ENCODE results near the gene CHPF2. TPM values are rescaled to one million over a fixed set of nuclear protein-coding genes. Genes with fewer than 3 reads are reported as not detected.

Gene CHPF2, protein sequence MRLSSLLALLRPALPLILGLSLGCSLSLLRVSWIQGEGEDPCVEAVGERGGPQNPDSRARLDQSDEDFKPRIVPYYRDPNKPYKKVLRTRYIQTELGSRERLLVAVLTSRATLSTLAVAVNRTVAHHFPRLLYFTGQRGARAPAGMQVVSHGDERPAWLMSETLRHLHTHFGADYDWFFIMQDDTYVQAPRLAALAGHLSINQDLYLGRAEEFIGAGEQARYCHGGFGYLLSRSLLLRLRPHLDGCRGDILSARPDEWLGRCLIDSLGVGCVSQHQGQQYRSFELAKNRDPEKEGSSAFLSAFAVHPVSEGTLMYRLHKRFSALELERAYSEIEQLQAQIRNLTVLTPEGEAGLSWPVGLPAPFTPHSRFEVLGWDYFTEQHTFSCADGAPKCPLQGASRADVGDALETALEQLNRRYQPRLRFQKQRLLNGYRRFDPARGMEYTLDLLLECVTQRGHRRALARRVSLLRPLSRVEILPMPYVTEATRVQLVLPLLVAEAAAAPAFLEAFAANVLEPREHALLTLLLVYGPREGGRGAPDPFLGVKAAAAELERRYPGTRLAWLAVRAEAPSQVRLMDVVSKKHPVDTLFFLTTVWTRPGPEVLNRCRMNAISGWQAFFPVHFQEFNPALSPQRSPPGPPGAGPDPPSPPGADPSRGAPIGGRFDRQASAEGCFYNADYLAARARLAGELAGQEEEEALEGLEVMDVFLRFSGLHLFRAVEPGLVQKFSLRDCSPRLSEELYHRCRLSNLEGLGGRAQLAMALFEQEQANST
- total RNA-seq (10 to 100 TPM; 19.3 to 36.2 (median 28.5) TPM), polyA plus RNA-seq (10 to 100 TPM in 1 of 2 donors, 1 to 10 TPM in 1; 8.4 to 18.8 TPM)
- long read RNA-seq, donor 1, transcript CHPF2-201 (4 exons, 3,978 nt), result major isoform, 43 of 77 reads
- long read RNA-seq, donor 1, partial matches to known transcripts, result 18 of 77 reads
- long read RNA-seq, donor 1, other reads (novel, unspliced or antisense), result 16 of 77 reads
- long read RNA-seq, donor 2, transcript CHPF2-201 (4 exons, 3,978 nt), result major isoform, 5 of 5 reads
- long read RNA-seq, donor 2, partial matches to known transcripts, result 0 of 5 reads
- long read RNA-seq, donor 2, other reads (novel, unspliced or antisense), result 0 of 5 reads
- long read RNA-seq, donor 3, transcript CHPF2-201 (4 exons, 3,978 nt), result major isoform, 71 of 103 reads
- long read RNA-seq, donor 3, partial matches to known transcripts, result 10 of 103 reads
- long read RNA-seq, donor 3, other reads (novel, unspliced or antisense), result 22 of 103 reads

- H3K9me3 ChIP-seq, result no peaks in the 10 kb centered on the region
- no peaks in the 10 kb centered on the region for H3K27me3 ChIP-seq
- 1 to 2% (median 1%) methylated on average over 56 to 79 of the region's 79 CpGs for WGBS, 3 donors
- DNase-seq, result peak; percentile 88 to 94 (median 92)
- intact Hi-C loops (cut with DNase I), result no loop called here
- H3K4me1 ChIP-seq (ENCODE audit: insufficient read depth), result peaks cover 7% of the 10 kb centered on the region
- no peaks in the 10 kb centered on the region for H3K36me3 ChIP-seq
- H3K27ac ChIP-seq, result peak within 1 kb of the TSS; percentile 21 to 41
- peak within 1 kb of the TSS; percentile 96 for H3K4me3 ChIP-seq
- TF ChIP-seq, protein P1, sequence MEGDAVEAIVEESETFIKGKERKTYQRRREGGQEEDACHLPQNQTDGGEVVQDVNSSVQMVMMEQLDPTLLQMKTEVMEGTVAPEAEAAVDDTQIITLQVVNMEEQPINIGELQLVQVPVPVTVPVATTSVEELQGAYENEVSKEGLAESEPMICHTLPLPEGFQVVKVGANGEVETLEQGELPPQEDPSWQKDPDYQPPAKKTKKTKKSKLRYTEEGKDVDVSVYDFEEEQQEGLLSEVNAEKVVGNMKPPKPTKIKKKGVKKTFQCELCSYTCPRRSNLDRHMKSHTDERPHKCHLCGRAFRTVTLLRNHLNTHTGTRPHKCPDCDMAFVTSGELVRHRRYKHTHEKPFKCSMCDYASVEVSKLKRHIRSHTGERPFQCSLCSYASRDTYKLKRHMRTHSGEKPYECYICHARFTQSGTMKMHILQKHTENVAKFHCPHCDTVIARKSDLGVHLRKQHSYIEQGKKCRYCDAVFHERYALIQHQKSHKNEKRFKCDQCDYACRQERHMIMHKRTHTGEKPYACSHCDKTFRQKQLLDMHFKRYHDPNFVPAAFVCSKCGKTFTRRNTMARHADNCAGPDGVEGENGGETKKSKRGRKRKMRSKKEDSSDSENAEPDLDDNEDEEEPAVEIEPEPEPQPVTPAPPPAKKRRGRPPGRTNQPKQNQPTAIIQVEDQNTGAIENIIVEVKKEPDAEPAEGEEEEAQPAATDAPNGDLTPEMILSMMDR (IDR thresholded peaks at IDR 0.05), result no peak
- TF ChIP-seq POLR2A (IDR thresholded peaks at IDR 0.05), result peak; percentile 61
These were observed at the start of gene CHPF2 for GRCh38 chr7:151232091-151232916. Gene CHPF2, plus strand, starts transcription at chr7:151232483. Its CDS starts 1,529 bp downstream, at chr7:151234012.

GRCh38 chr7:151185762-151186639 is 46.3 kb upstream of the CHPF2 start:
- Histone ChIP-seq H3K27me3 (no peaks in the 10 kb centered on the region), H3K4me3 (no peak overlapping the region), H3K36me3 (no peaks in the 10 kb centered on the region), H3K9me3 (no peaks in the 10 kb centered on the region), H3K4me1 (ENCODE audit: insufficient read depth) (no peaks in the 10 kb centered on the region), H3K27ac (no peak overlapping the region)
- TF ChIP-seq, protein P1 (IDR thresholded peaks at IDR 0.05), result no peak
- TF ChIP-seq POLR2A (IDR thresholded peaks at IDR 0.05) (no peak), EP300 (IDR thresholded peaks at IDR 0.05) (no peak)
- WGBS, 3 donors, result 78 to 85% (median 83%) methylated on average over 8 to 16 of the region's 16 CpGs
- intact Hi-C loops (cut with DNase I), result no loop called here
- DNase-seq, result peak in 1 of 5 donors; percentile 13

DNA sequence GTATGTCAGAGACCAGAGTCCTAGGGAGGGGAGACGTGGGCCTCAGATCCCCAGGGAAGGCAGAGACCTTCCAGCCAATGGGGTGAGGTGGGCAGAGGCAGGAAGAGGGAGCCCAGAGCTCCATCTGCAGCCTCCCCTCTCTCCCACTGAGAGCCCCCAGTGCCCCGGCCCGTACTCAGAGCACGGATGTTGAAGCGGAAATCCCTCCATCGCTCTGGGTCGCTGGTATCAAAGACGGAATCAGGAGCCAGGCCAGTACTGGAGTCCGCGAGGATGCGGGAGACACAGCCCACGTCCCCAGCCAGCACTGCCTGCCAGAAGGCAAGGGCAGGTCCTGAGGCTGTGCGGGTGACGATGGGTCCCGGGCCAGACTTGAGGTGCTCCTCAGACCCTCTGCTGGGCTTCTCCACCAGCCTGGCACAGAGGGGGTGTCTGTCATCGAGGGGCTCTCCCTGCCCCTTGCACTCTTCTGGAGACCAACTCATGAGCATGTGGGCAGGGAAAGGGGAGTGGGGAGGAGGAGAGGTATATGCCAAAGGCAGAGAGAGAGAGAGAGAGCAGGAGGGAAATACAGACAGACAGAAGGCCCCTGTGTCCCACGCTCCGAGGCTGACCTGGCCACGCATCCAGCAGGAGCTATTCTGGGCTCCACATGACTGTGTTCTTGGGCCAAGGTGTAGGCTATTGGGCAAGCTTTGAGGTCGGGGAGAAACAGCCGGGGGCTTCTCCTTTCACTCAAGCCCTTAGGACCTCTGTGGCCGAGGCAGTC is 45.5 kb upstream of the CHPF2 start, which contains the start of gene ASB10:
Gene ASB10 (minus strand): TSS at position 611 of the 769 bp plus-strand sequence. CDS start 120 bp downstream, at position 491.
- Histone ChIP-seq H3K9me3 (no peaks in the 10 kb centered on the region), H3K4me3 (no peak within 1 kb of the TSS), H3K27me3 (no peaks in the 10 kb centered on the region), H3K36me3 (no peaks in the 10 kb centered on the region), H3K4me1 (ENCODE audit: insufficient read depth) (no peaks in the 10 kb centered on the region), H3K27ac (no peak within 1 kb of the TSS)
- intact Hi-C loops (cut with DNase I), result no loop called here
- TF ChIP-seq, protein P1 (IDR thresholded peaks at IDR 0.05), result no peak
- TF ChIP-seq POLR2A (IDR thresholded peaks at IDR 0.05) (no peak), EP300 (IDR thresholded peaks at IDR 0.05) (no peak)
- no peak for DNase-seq
- 65 to 70% (median 69%) methylated on average over 22 of the region's 22 CpGs for WGBS, 3 donors
